Fibroblast of lung (primary cell): Measurements from ENCODE around the gene SERINC5. TPM values are rescaled to one million over a fixed set of nuclear protein-coding genes. Genes with fewer than 3 reads are reported as not detected.

Experiments
- DNase-seq, 2 donors: peaks; one replicate each; pipeline versions ENCODE4 v3.0.0 to v3.0.0-alpha.2; 2010; ENCODE audit warnings: low read depth in 2 of 2
- H2AFZ ChIP-seq: 2 replicates; pipeline ENCODE4 v1.5.1; 2012; ENCODE audit warnings: low read length, control low read depth, inconsistent platforms
- H3K27ac ChIP-seq: 2 replicates; pipeline ENCODE4 v1.5.1; 2011; ENCODE audit warnings: low read length, control low read depth; ENCODE audit not compliant: insufficient read depth
- H3K27me3 ChIP-seq: 2 replicates; pipeline ENCODE4 v1.5.1; 2011; ENCODE audit warnings: mild to moderate bottlenecking, low read length; ENCODE audit not compliant: control insufficient read depth, insufficient read depth
- H3K36me3 ChIP-seq: 2 replicates; pipeline ENCODE4 v1.5.1; 2011; ENCODE audit warnings: low read length; ENCODE audit not compliant: control insufficient read depth, insufficient read depth
- H3K4me1 ChIP-seq: 2 replicates; pipeline ENCODE4 v1.5.1; 2011; ENCODE audit warnings: low read length; ENCODE audit not compliant: control insufficient read depth, insufficient read depth; ENCODE audit errors: extremely low read depth
- H3K4me2 ChIP-seq: 2 replicates; pipeline ENCODE4 v1.5.1; 2011; ENCODE audit warnings: low read length, control low read depth; ENCODE audit not compliant: insufficient read depth; ENCODE audit errors: extremely low read depth
- H3K4me3 ChIP-seq, 4 experiments: fragments of 200-600 bp in 1 of 4; sonication (generic) in 1 of 4; replicated peaks in 1 of 4; 2 replicates each; pipeline ENCODE4 v1.5.1; 2011 to 2016; ENCODE audit warnings: low read length in 4 of 4, low read depth in 3 of 4, mild to moderate bottlenecking in 3 of 4, control low read depth in 2 of 4, inconsistent platforms in 1 of 4, mixed read lengths in 1 of 4; ENCODE audit not compliant: insufficient read depth in 1 of 4; ENCODE audit errors: control extremely low read depth in 1 of 4
- H3K79me2 ChIP-seq: 2 replicates; pipeline ENCODE4 v1.5.1; 2012; ENCODE audit warnings: mild to moderate bottlenecking, low read length, inconsistent platforms; ENCODE audit not compliant: control insufficient read depth, insufficient read depth
- H3K9ac ChIP-seq: 2 replicates; pipeline ENCODE4 v1.5.1; 2011; ENCODE audit warnings: mild to moderate bottlenecking, low read length, control low read depth; ENCODE audit not compliant: insufficient read depth
- H3K9me3 ChIP-seq: 2 replicates; pipeline ENCODE4 v1.5.1; 2012; ENCODE audit warnings: low read depth, low read length; ENCODE audit not compliant: control insufficient read depth, insufficient read depth
- H4K20me1 ChIP-seq: 2 replicates; pipeline ENCODE4 v1.5.1; 2011; ENCODE audit warnings: low read length; ENCODE audit not compliant: control insufficient read depth, insufficient read depth; ENCODE audit errors: extremely low read depth
- CTCF ChIP-seq, 2 donors: IDR thresholded peaks in 1 of 2; conservative IDR thresholded peaks in 1 of 2; 1 replicate in 1 of 2; 2 replicates in 1 of 2; pipeline ENCODE4 v1.5.1; 2011 to 2012; ENCODE audit warnings: low read length in 2 of 2, control low read depth in 1 of 2, inconsistent platforms in 1 of 2, low read depth in 1 of 2, mild to moderate bottlenecking in 1 of 2
- EZH2 ChIP-seq: IDR thresholded peaks from 2 replicates; pipeline ENCODE4 v1.5.1; 2012; ENCODE audit warnings: low read length, control low read depth, mild to moderate bottlenecking; ENCODE audit errors: missing control alignments
- polyA plus RNA-seq, 2 donors: library from polyadenylated mRNA; depleted of rRNA in 1 of 2; stranded (reverse) in 1 of 2; unstranded in 1 of 2; fragments of >200 nt; gene quantifications; 2 replicates each; pipeline ENCODE4 v1.2.1, GENCODE V29; 2011 to 2012; ENCODE audit warnings: missing spikeins in 1 of 2
- total RNA-seq: library from RNA; depleted of rRNA; stranded (reverse); fragments of >200 nt; gene quantifications from 2 replicates; pipeline ENCODE4 v1.2.1, GENCODE V29; 2014

The SERINC5 gene
- total and polyA plus RNA-seq, 2 donors (not counting 1 experiment from before 2014, with no cell fraction given): 9.5 to 10.9 TPM

GRCh38 chr5:80101993-80102392, 153.9 kb downstream of the SERINC5 start:
- H3K27me3 ChIP-seq: peaks cover 2% of the 10 kb centered on the region
- no peaks in the 10 kb centered on the region for H3K36me3 ChIP-seq
- no peak overlapping the region for H3K4me2 ChIP-seq
- no peak overlapping the region for H3K4me3 ChIP-seq
- no peaks in the 10 kb centered on the region for H3K9me3 ChIP-seq
- no peaks in the 10 kb centered on the region for H3K79me2 ChIP-seq
- no peak overlapping the region for H2AFZ ChIP-seq
- H3K9ac ChIP-seq: no peak overlapping the region
- H3K4me1 ChIP-seq: no peaks in the 10 kb centered on the region
- no peaks in the 10 kb centered on the region for H4K20me1 ChIP-seq
- no peak for DNase-seq
- TF ChIP-seq EZH2 (no peak), CTCF (conservative IDR thresholded peaks at IDR 0.05 in 1 of 2, IDR thresholded peaks at IDR 0.05 in 1 of 2; ENCODE audit: low read depth in 1 of 2, low read length in 2 of 2) (no peak)
- no peak overlapping the region for H3K27ac ChIP-seq

GRCh38 chr5:80097451-80097850, 158.4 kb downstream of the SERINC5 start:
- H3K4me1 ChIP-seq: no peaks in the 10 kb centered on the region
- TF ChIP-seq CTCF (conservative IDR thresholded peaks at IDR 0.05 in 1 of 2, IDR thresholded peaks at IDR 0.05 in 1 of 2; ENCODE audit: low read depth in 1 of 2, low read length in 2 of 2) (no peak), EZH2 (no peak)
- no peaks in the 10 kb centered on the region for H3K36me3 ChIP-seq
- no peak overlapping the region for H3K4me3 ChIP-seq
- peak in 1 of 2 donors; percentile 11 for DNase-seq
- H2AFZ ChIP-seq: no peak overlapping the region
- no peaks in the 10 kb centered on the region for H3K27me3 ChIP-seq
- H3K27ac ChIP-seq: no peak overlapping the region
- H4K20me1 ChIP-seq: no peaks in the 10 kb centered on the region
- no peaks in the 10 kb centered on the region for H3K79me2 ChIP-seq
- H3K9me3 ChIP-seq: no peaks in the 10 kb centered on the region
- H3K9ac ChIP-seq: no peak overlapping the region
- no peak overlapping the region for H3K4me2 ChIP-seq

GRCh38 chr5:80094236-80094738, 161.6 kb downstream of the SERINC5 start:
- no peaks in the 10 kb centered on the region for H3K27me3 ChIP-seq
- H4K20me1 ChIP-seq: no peaks in the 10 kb centered on the region
- no peak overlapping the region for H3K9ac ChIP-seq
- no peaks in the 10 kb centered on the region for H3K4me1 ChIP-seq
- H3K9me3 ChIP-seq: no peaks in the 10 kb centered on the region
- no peaks in the 10 kb centered on the region for H3K79me2 ChIP-seq
- peak in 1 of 2 donors; percentile 6 for DNase-seq
- no peak for TF ChIP-seq CTCF (conservative IDR thresholded peaks at IDR 0.05 in 1 of 2, IDR thresholded peaks at IDR 0.05 in 1 of 2; ENCODE audit: low read depth in 1 of 2, low read length in 2 of 2)
- TF ChIP-seq EZH2: no peak
- H3K4me3 ChIP-seq: no peak overlapping the region
- no peak overlapping the region for H3K4me2 ChIP-seq
- H3K27ac ChIP-seq: no peak overlapping the region
- H3K36me3 ChIP-seq: no peaks in the 10 kb centered on the region
- H2AFZ ChIP-seq: no peak overlapping the region
